ENCODE data around the gene BAG3. TPM values are rescaled to one million over a fixed set of nuclear protein-coding genes. Genes with fewer than 3 reads are reported as not detected.

Gene BAG3
- total RNA-seq, 2 experiments from 2014 or later = 1.9 to 2.6 TPM

- intact Hi-C loops (cut with micrococcal nuclease; ENCODE audit: unreplicated experiment) = no loop called here
- no peak overlapping the region for H3K4me2 ChIP-seq (ENCODE audit: low read length)
- H3K9me2 ChIP-seq (ENCODE audit: insufficient read depth, low read length) = no peaks in the 10 kb centered on the region
- no peak overlapping the region for H3K4me3 ChIP-seq (ENCODE audit: low read depth, low read length, poor library complexity, severe bottlenecking)
- no peak for DNase-seq (ENCODE audit: low spot score)
- TF ChIP-seq, protein P1, sequence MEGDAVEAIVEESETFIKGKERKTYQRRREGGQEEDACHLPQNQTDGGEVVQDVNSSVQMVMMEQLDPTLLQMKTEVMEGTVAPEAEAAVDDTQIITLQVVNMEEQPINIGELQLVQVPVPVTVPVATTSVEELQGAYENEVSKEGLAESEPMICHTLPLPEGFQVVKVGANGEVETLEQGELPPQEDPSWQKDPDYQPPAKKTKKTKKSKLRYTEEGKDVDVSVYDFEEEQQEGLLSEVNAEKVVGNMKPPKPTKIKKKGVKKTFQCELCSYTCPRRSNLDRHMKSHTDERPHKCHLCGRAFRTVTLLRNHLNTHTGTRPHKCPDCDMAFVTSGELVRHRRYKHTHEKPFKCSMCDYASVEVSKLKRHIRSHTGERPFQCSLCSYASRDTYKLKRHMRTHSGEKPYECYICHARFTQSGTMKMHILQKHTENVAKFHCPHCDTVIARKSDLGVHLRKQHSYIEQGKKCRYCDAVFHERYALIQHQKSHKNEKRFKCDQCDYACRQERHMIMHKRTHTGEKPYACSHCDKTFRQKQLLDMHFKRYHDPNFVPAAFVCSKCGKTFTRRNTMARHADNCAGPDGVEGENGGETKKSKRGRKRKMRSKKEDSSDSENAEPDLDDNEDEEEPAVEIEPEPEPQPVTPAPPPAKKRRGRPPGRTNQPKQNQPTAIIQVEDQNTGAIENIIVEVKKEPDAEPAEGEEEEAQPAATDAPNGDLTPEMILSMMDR (conservative IDR thresholded peaks at IDR 0.05; ENCODE audit: low read length) = no peak
- TF ChIP-seq EZH2phosphoT487 (IDR thresholded peaks at IDR 0.05; ENCODE audit: borderline replicate concordance, low read depth, low read length) = no peak
- no peak overlapping the region for H3K27ac ChIP-seq (ENCODE audit: low read depth, low read length, poor library complexity, severe bottlenecking)
- CTCF ChIA-PET (ENCODE audit: unreplicated experiment) = no interaction called here
- H2AFZ ChIP-seq (ENCODE audit: low read length) = no peak overlapping the region
- H3K9me3 ChIP-seq (ENCODE audit: low read length) = peaks cover 5% of the 10 kb centered on the region; the same call in 1 of the 2 replicates
- H4K20me1 ChIP-seq (ENCODE audit: insufficient read depth, low read length) = no peaks in the 10 kb centered on the region
- no peaks in the 10 kb centered on the region for H3K36me3 ChIP-seq (ENCODE audit: insufficient read depth, low read length)
- H3K4me1 ChIP-seq (ENCODE audit: insufficient read depth, low read length, poor library complexity, severe bottlenecking) = no peaks in the 10 kb centered on the region
- POLR2A ChIA-PET = interaction anchor here (0.8 kb wide), 1 partner anchor 10 kb away, joined by 3 read pairs; no protein-coding TSS in a partner anchor
- no TSS peak for BruUV-seq (replicated peaks)
- H3K79me2 ChIP-seq (ENCODE audit: insufficient read depth, low read depth, low read length) = no peaks in the 10 kb centered on the region
Measured at GRCh38 chr10:119643306-119644204, 7.6 kb upstream of the BAG3 start.

DNA sequence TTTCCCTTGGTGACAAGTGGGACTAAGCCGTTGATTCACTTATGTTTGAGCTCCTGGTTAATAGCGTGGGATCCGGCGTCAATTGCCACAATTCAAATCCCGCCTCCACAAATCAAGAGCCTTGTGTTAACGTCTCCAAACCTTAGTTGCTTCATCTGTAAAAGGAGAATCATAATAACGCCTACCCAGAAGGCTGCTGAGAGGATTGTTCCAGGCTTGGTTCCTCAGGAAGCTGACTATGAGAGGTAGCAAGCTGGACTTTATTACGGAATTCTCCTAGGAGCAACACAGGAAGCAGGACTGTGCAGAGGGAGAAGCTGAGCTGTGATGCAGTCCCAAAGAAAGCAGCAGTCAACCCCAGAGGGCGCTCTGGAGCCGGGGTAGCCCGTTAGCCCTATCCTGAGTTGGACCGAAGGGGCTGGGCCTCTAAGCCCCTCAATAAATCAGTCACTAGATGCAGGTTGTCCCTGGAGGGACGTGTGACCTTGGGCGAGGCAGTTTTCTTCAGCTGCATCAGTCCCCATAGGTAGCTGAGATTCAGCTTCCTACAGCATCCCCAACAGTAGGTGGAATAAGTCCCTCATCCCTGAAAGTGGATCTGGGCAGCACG lies 6.9 kb upstream of the BAG3 start:
- ChIA-PET CTCF (ENCODE audit: unreplicated experiment) (no interaction called here), POLR2A (interaction anchor here (0.8 kb wide), 1 partner anchor 9 kb away, joined by 3 read pairs; no protein-coding TSS in a partner anchor)
- no peak for TF ChIP-seq EZH2phosphoT487 (IDR thresholded peaks at IDR 0.05; ENCODE audit: borderline replicate concordance, low read depth, low read length)
- TF ChIP-seq, protein P1 (conservative IDR thresholded peaks at IDR 0.05; ENCODE audit: low read length) = peak; percentile 43; the same call in 1 of the 2 replicates
- DNase-seq (ENCODE audit: low spot score) = no peak
- intact Hi-C loops (cut with micrococcal nuclease; ENCODE audit: unreplicated experiment) = no loop called here
- Histone ChIP-seq H2AFZ (ENCODE audit: low read length) (no peak overlapping the region), H3K79me2 (ENCODE audit: insufficient read depth, low read depth, low read length) (no peaks in the 10 kb centered on the region), H3K4me2 (ENCODE audit: low read length) (no peak overlapping the region), H4K20me1 (ENCODE audit: insufficient read depth, low read length) (no peaks in the 10 kb centered on the region), H3K4me3 (ENCODE audit: low read depth, low read length, poor library complexity, severe bottlenecking) (no peak overlapping the region), H3K9me3 (ENCODE audit: low read length) (peaks cover 5% of the 10 kb centered on the region; the same call in 1 of the 2 replicates), H3K27ac (ENCODE audit: low read depth, low read length, poor library complexity, severe bottlenecking) (no peak overlapping the region), H3K9me2 (ENCODE audit: insufficient read depth, low read length) (no peaks in the 10 kb centered on the region), H3K4me1 (ENCODE audit: insufficient read depth, low read length, poor library complexity, severe bottlenecking) (no peaks in the 10 kb centered on the region), H3K36me3 (ENCODE audit: insufficient read depth, low read length) (no peaks in the 10 kb centered on the region)
- no TSS peak for BruUV-seq (replicated peaks)
